Measurements from ENCODE around the gene PRDX5. TPM values are rescaled to one million over a fixed set of nuclear protein-coding genes. Genes with fewer than 3 reads are reported as not detected.
A peak's percentile ranks its signal among the peaks of the same experiment; 100 is the strongest.

The PRDX5 gene
- total RNA-seq, 5 donors from 2014 or later (not counting 1 experiment from before 2014, with no cell fraction given) = 35.8 to 86.7 (median 71.7) TPM

GRCh38 chr11:64294774-64295173 lies 23.1 kb upstream of the PRDX5 start:
- ATAC-seq (replicated peaks in 1 of 4) = no peak
- H3K27me3 ChIP-seq (replicated peaks in 1 of 2; ENCODE audit: control insufficient read depth in 2 of 2, extremely low read depth in 1 of 2, insufficient read depth in 2 of 2, low read length in 1 of 2) = peaks cover 21 to 91% of the 10 kb centered on the region in 2 experiments
- H3K27ac Mint-ChIP-seq = peak overlapping the region in 1 of 2 donors; percentile 11

GRCh38 chr11:64295760-64296159 lies 22.2 kb upstream of the PRDX5 start:
- DNase-seq (no peak), ATAC-seq (replicated peaks in 1 of 4) (no peak)
- Histone ChIP-seq H3K27ac (ENCODE audit: low read length) (no peak overlapping the region), H3K4me1 (ENCODE audit: control insufficient read depth in 1 of 2, extremely low read depth in 1 of 2, insufficient read depth in 2 of 2, low read length in 2 of 2) (peaks cover 13 to 46% of the 10 kb centered on the region in 2 experiments), H3K4me3 (ENCODE audit: control insufficient read depth in 1 of 2, extremely low read depth in 1 of 2, low read length in 1 of 2) (no peak overlapping the region), H3K36me3 (ENCODE audit: control insufficient read depth in 2 of 2, extremely low read depth in 1 of 2, insufficient read depth in 1 of 2, low read length in 1 of 2) (no peaks in the 10 kb centered on the region), H3K27me3 (replicated peaks in 1 of 2; ENCODE audit: control insufficient read depth in 2 of 2, extremely low read depth in 1 of 2, insufficient read depth in 2 of 2, low read length in 1 of 2) (peaks cover 20 to 91% of the 10 kb centered on the region in 2 experiments), H3K9me3 (no peaks in the 10 kb centered on the region)
- no peak overlapping the region for H3K27ac Mint-ChIP-seq
- CTCF ChIA-PET = no interaction called here
- no CpG with 5 or more reads among the region's 4 CpGs for WGBS (ENCODE audit: insufficient coverage)
- H3K4me3 Mint-ChIP-seq = no peak overlapping the region
- peaks cover 22 to 31% (median 24%) of the 10 kb centered on the region in 3 donors for H3K4me1 Mint-ChIP-seq
- peaks cover 56 to 78% of the 10 kb centered on the region in 2 donors for H3K27me3 Mint-ChIP-seq
- no peaks in the 10 kb centered on the region for H3K9me3 Mint-ChIP-seq
- POLR2A ChIA-PET = no interaction called here
- no peaks in the 10 kb centered on the region for H3K36me3 Mint-ChIP-seq

More at GRCh38 chr11:64294774-64295173, 23.1 kb upstream of the PRDX5 start:
- ChIA-PET POLR2A (interaction anchor here (0.6 to 0.7 kb wide), 2 partner anchors 283 to 307 kb away, joined by 7 to 9 read pairs; no protein-coding TSS in a partner anchor), CTCF (interaction anchor here (0.7 kb wide), 3 partner anchors 9 to 11 kb away, joined by 4 to 10 read pairs (median 4); no protein-coding TSS in a partner anchor)
- Histone ChIP-seq H3K4me1 (ENCODE audit: control insufficient read depth in 1 of 2, extremely low read depth in 1 of 2, insufficient read depth in 2 of 2, low read length in 2 of 2) (peaks cover 7 to 36% of the 10 kb centered on the region in 2 experiments), H3K9me3 (no peaks in the 10 kb centered on the region), H3K27ac (ENCODE audit: low read length) (no peak overlapping the region), H3K4me3 (ENCODE audit: control insufficient read depth in 1 of 2, extremely low read depth in 1 of 2, low read length in 1 of 2) (no peak overlapping the region), H3K36me3 (ENCODE audit: control insufficient read depth in 2 of 2, extremely low read depth in 1 of 2, insufficient read depth in 1 of 2, low read length in 1 of 2) (no peaks in the 10 kb centered on the region)
- no peak for DNase-seq
- WGBS (ENCODE audit: insufficient coverage) = 75% methylated on average over 3 of the region's 3 CpGs
- H3K36me3 Mint-ChIP-seq = no peaks in the 10 kb centered on the region
- H3K4me1 Mint-ChIP-seq = peaks cover 16 to 26% (median 18%) of the 10 kb centered on the region in 3 donors
- H3K9me3 Mint-ChIP-seq = no peaks in the 10 kb centered on the region
- no peak overlapping the region for H3K4me3 Mint-ChIP-seq
- H3K27me3 Mint-ChIP-seq = peaks cover 55 to 74% of the 10 kb centered on the region in 2 donors

GRCh38 chr11:64296236-64296635 lies 21.7 kb upstream of the PRDX5 start:
- Mint-ChIP-seq H3K27ac (no peak overlapping the region), H3K9me3 (no peaks in the 10 kb centered on the region), H3K4me3 (no peak overlapping the region), H3K36me3 (no peaks in the 10 kb centered on the region), H3K27me3 (peaks cover 58 to 79% of the 10 kb centered on the region in 2 donors), H3K4me1 (peaks cover 24 to 33% (median 24%) of the 10 kb centered on the region in 3 donors)
- CTCF ChIA-PET = no interaction called here
- Histone ChIP-seq H3K27me3 (replicated peaks in 1 of 2; ENCODE audit: control insufficient read depth in 2 of 2, extremely low read depth in 1 of 2, insufficient read depth in 2 of 2, low read length in 1 of 2) (peaks cover 17 to 91% of the 10 kb centered on the region in 2 experiments), H3K36me3 (ENCODE audit: control insufficient read depth in 2 of 2, extremely low read depth in 1 of 2, insufficient read depth in 1 of 2, low read length in 1 of 2) (no peaks in the 10 kb centered on the region), H3K4me3 (ENCODE audit: control insufficient read depth in 1 of 2, extremely low read depth in 1 of 2, low read length in 1 of 2) (no peak overlapping the region), H3K4me1 (ENCODE audit: control insufficient read depth in 1 of 2, extremely low read depth in 1 of 2, insufficient read depth in 2 of 2, low read length in 2 of 2) (peaks cover 13 to 47% of the 10 kb centered on the region in 2 experiments), H3K27ac (ENCODE audit: low read length) (no peak overlapping the region), H3K9me3 (no peaks in the 10 kb centered on the region)
- ATAC-seq (replicated peaks in 1 of 4) = no peak
- no peak for DNase-seq
- 89% methylated on average over 1 of the region's 1 CpG for WGBS (ENCODE audit: insufficient coverage)
- POLR2A ChIA-PET = no interaction called here

- Mint-ChIP-seq H3K4me3 (no peak overlapping the region), H3K27me3 (peaks cover 58 to 85% of the 10 kb centered on the region in 2 donors), H3K4me1 (peaks cover 24 to 36% (median 25%) of the 10 kb centered on the region in 3 donors), H3K9me3 (no peaks in the 10 kb centered on the region), H3K36me3 (no peaks in the 10 kb centered on the region), H3K27ac (peak overlapping the region in 1 of 2 donors; percentile 20)
- Histone ChIP-seq H3K4me1 (ENCODE audit: control insufficient read depth in 1 of 2, extremely low read depth in 1 of 2, insufficient read depth in 2 of 2, low read length in 2 of 2) (peaks cover 13 to 50% of the 10 kb centered on the region in 2 experiments), H3K36me3 (ENCODE audit: control insufficient read depth in 2 of 2, extremely low read depth in 1 of 2, insufficient read depth in 1 of 2, low read length in 1 of 2) (no peaks in the 10 kb centered on the region), H3K9me3 (no peaks in the 10 kb centered on the region), H3K27me3 (replicated peaks in 1 of 2; ENCODE audit: control insufficient read depth in 2 of 2, extremely low read depth in 1 of 2, insufficient read depth in 2 of 2, low read length in 1 of 2) (peaks cover 17 to 98% of the 10 kb centered on the region in 2 experiments), H3K4me3 (ENCODE audit: control insufficient read depth in 1 of 2, extremely low read depth in 1 of 2, low read length in 1 of 2) (no peak overlapping the region), H3K27ac (ENCODE audit: low read length) (no peak overlapping the region)
- DNase-seq (no peak), ATAC-seq (replicated peaks in 1 of 4) (no peak)
- ChIA-PET POLR2A (interaction anchor here in 1 of 2 donors (0.6 kb wide), 1 partner anchor 1023 kb away, joined by 6 read pairs; no protein-coding TSS in a partner anchor), CTCF (no interaction called here)
- 11% methylated on average over 26 of the region's 34 CpGs for WGBS (ENCODE audit: insufficient coverage)
These were observed 20.9 kb upstream of the PRDX5 start for GRCh38 chr11:64296830-64297698.

- Histone ChIP-seq H3K27me3 (replicated peaks in 1 of 2; ENCODE audit: control insufficient read depth in 2 of 2, extremely low read depth in 1 of 2, insufficient read depth in 2 of 2, low read length in 1 of 2) (peaks cover 17 to 98% of the 10 kb centered on the region in 2 experiments), H3K4me3 (ENCODE audit: control insufficient read depth in 1 of 2, extremely low read depth in 1 of 2, low read length in 1 of 2) (peak overlapping the region in 1 of 2 donors; percentile 32), H3K9me3 (no peaks in the 10 kb centered on the region), H3K36me3 (ENCODE audit: control insufficient read depth in 2 of 2, extremely low read depth in 1 of 2, insufficient read depth in 1 of 2, low read length in 1 of 2) (no peaks in the 10 kb centered on the region), H3K4me1 (ENCODE audit: control insufficient read depth in 1 of 2, extremely low read depth in 1 of 2, insufficient read depth in 2 of 2, low read length in 2 of 2) (peaks cover 9 to 43% of the 10 kb centered on the region in 2 experiments), H3K27ac (ENCODE audit: low read length) (no peak overlapping the region)
- no peak for ATAC-seq (replicated peaks in 1 of 4)
- no peaks in the 10 kb centered on the region for H3K9me3 Mint-ChIP-seq
- ChIA-PET POLR2A (interaction anchor here in 1 of 2 donors (0.6 kb wide), 1 partner anchor 1022 kb away, joined by 6 read pairs; no protein-coding TSS in a partner anchor), CTCF (no interaction called here)
- whole genome bisulfite sequencing (ENCODE audit: insufficient coverage) = 13% methylated on average over 16 of the region's 18 CpGs
- peak overlapping the region in 1 of 3 donors; percentile 44 for H3K4me3 Mint-ChIP-seq
- DNase-seq = no peak
- H3K4me1 Mint-ChIP-seq = peaks cover 24 to 34% (median 25%) of the 10 kb centered on the region in 3 donors
- peak overlapping the region in 1 of 2 donors; percentile 20 for H3K27ac Mint-ChIP-seq
- peaks cover 58 to 81% of the 10 kb centered on the region in 2 donors for H3K27me3 Mint-ChIP-seq
- no peaks in the 10 kb centered on the region for H3K36me3 Mint-ChIP-seq
These were observed 20.1 kb upstream of the PRDX5 start for GRCh38 chr11:64297699-64298358.
